Right ventricle myocardium superior (tissue), 1 donor: ENCODE data around the gene BMP2K. TPM values are rescaled to one million over a fixed set of nuclear protein-coding genes. Genes with fewer than 3 reads are reported as not detected.
"Not testable (repeated sequence)": the region's sequence is repeated elsewhere in the genome, so short reads cannot be mapped to it uniquely, and the experiment has no call there.

ENCODE experiments used
- ATAC-seq: fragments of 200-7000 bp; cut with Tn5 transposase; one replicate; pipeline ENCODE4 v1.9.1; 2020; ENCODE audit warnings: mild to moderate bottlenecking; ENCODE audit not compliant: poor library complexity
- DNase-seq: peaks from one replicate; pipeline ENCODE4 v3.0.0-alpha.2; 2020
- intact Hi-C: fragments of 100-400 bp; cut with DNase I; formaldehyde crosslinking; loops from one replicate; pipeline ENCODE4 v1.11.2; 2022
- total RNA-seq: library from RNA; stranded (reverse); fragmentation: NEBNext Ultra II Directional; extraction: Animal tissue kit (Norgen Biotek cat#: 25700); gene quantifications from one replicate; pipeline ENCODE4 v1.2.1, GENCODE V29; 2021
- donor health status: DM: no; HTN: yes; CAD: no; lungs with severe emphysema.

BMP2K gene
- total RNA-seq, 1 donor from 2014 or later, result 25.1 TPM

- no peak for DNase-seq
- ATAC-seq, result no peak
- intact Hi-C loops, result no loop called here
Measured at GRCh38 chr4:78818530-78819079, 42.5 kb downstream of the BMP2K start.

GRCh38 chr4:78824001-78824400, 47.9 kb downstream of the BMP2K start:
- intact Hi-C loops, result no loop called here
- ATAC-seq, result no peak
- DNase-seq, result no peak

DNA sequence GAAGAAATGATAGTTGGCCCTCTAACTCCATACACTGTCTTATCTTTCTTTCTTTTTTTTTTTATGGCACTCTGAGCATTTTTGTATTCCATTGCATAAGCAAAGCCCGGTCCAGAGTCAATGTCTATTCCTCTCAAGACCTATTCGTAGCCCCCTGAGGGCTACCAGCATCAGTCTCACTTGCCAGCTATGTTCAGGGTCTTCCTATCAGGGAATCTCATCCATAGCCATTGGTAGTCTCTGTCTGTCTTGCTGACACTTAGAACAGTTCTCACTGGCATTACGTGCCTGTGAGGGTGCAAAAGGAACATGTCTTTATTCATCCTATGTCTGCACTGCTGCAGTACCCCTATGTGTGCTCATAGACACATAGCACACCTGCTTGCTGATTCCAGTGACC, 51.0 kb downstream of the BMP2K start:
- DNase-seq (no peak), ATAC-seq (no peak)
- intact Hi-C loops, result no loop called here

DNA sequence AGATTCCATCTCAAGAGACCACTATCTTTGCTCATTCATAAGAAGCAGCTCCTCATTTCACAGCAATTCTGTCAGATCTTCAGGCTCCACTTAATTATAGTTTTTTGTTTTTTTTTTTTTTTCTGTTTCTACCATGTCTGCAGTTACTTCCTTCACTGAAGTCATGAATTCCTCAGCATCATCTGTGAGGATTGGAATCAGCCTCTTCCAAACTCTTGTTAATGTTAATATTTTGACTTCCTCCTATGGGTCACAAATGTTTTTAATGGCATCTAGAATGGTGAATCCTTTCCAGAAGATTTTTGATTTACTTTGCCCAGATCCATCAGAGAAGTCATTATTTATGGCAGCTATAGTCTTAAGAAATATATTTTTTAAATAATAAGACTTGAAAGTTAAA, 53.1 kb downstream of the BMP2K start:
- no peak for ATAC-seq
- intact Hi-C loops, result no loop called here
- no peak for DNase-seq

- ATAC-seq, DNase-seq, intact Hi-C loops: not testable (repeated sequence)
Measured at GRCh38 chr4:78839676-78840075, 63.5 kb downstream of the BMP2K start.

GRCh38 chr4:78840286-78840685, 64.1 kb downstream of the BMP2K start:
- DNase-seq, intact Hi-C loops, ATAC-seq: not testable (repeated sequence)

- ATAC-seq (no peak), DNase-seq (no peak)
- intact Hi-C loops, result no loop called here
Measured at GRCh38 chr4:78845472-78845871, 69.3 kb downstream of the BMP2K start.

- intact Hi-C loops, result no loop called here
- DNase-seq (no peak), ATAC-seq (no peak)
Measured at GRCh38 chr4:78846258-78846657, 70.1 kb downstream of the BMP2K start.

GRCh38 chr4:78862314-78862737, 86.2 kb downstream of the BMP2K start:
- ATAC-seq, result no peak
- DNase-seq, result no peak
- intact Hi-C loops, result loop anchor here (10.0 kb wide), 1 partner anchor 898 kb away; no protein-coding TSS in a partner anchor

DNA sequence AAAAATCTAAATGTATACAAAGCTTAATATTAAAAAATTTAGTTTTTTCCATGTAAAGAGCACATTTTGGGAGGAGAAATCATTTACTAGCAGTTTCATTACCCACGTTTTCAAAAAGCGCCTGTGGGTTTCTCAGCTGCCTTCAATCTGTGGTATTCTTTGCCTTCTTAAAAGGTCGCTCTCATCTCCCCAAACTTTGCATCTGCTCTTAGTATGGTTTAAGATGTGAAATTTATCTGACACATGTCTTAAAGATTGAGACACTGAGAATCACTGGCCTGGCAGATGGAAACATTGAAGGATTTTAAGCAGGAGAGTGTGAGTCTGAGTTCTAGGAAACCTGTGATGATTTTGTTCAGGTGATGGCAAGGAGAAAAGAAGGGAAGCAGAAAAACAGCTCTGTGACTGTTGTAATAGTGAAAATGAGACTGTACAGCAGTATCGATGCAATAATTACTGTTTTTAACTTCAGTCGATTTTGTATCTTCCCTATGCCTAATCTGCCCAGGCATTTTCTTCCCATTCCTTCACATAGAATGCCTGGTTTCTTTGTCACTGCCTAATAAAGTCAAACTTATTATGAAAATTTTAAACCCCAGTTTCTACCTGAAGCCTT, 87.2 kb downstream of the BMP2K start:
- DNase-seq (no peak), ATAC-seq (no peak)
- intact Hi-C loops, result loop anchor here (10.0 kb wide), 1 partner anchor 899 kb away; no protein-coding TSS in a partner anchor

- ATAC-seq, result peak; percentile 38
- intact Hi-C loops, result loop anchor here (2.0 to 10.0 kb wide), 3 partner anchors 87 to 899 kb away; partner anchors contain the start of gene BMP2K
Measured at GRCh38 chr4:78863991-78864390, 87.8 kb downstream of the BMP2K start.

GRCh38 chr4:78864405-78865024, 88.4 kb downstream of the BMP2K start:
- DNase-seq (no peak), ATAC-seq (peak; percentile 77)
- intact Hi-C loops, result loop anchor here (2.0 to 10.0 kb wide), 3 partner anchors 88 to 900 kb away; partner anchors contain the start of gene BMP2K

More at GRCh38 chr4:78863991-78864390, 87.8 kb downstream of the BMP2K start:
- DNase-seq, result no peak

DNA sequence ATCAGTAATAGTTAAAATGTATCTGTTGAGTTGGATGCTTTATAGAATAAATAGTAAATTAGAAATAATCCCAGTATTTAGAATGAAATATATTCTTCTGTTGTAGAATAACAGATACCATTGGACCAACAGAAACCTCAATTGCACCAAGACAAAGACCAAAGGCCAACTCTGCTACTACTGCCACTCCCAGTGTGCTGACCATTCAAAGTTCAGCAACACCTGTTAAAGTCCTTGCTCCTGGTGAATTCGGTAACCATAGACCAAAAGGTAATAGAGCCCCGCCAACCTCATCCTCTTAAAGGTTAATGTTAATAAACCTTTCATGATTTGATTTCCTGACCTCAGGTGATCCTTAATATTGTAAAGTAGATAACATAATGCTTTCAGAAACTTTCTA, 89.3 kb downstream of the BMP2K start:
- intact Hi-C loops, result loop anchor here (2.0 to 10.0 kb wide), 3 partner anchors 89 to 901 kb away; partner anchors contain the start of gene BMP2K
- DNase-seq (no peak), ATAC-seq (no peak)

DNA sequence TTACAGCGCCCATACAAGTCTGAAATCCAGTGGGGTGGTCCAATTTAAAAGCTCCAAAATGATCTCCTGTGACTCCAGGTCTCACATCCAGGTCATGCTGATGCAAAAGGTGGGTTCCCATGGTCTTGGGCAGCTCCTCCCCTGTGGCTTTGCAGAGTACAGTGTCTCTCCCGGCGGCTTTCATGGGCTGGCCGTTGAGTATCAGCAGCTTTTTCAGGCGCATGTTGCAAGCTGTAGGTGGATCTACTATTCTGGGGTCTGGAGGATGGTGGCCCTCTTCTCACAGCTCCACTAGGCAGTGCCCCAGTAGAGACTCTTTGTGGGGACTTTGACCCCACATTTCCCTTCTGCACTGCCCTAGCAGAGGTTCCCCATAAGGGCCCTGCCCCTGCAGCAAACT, 92.6 kb downstream of the BMP2K start:
- not testable (repeated sequence) for ATAC-seq
- intact Hi-C loops, result loop anchor here (10.0 kb wide), 1 partner anchor 904 kb away; no protein-coding TSS in a partner anchor
- peak; percentile 28 for DNase-seq

GRCh38 chr4:78870056-78870455, 93.9 kb downstream of the BMP2K start:
- intact Hi-C loops, result no loop called here
- DNase-seq (no peak), ATAC-seq (no peak)

DNA sequence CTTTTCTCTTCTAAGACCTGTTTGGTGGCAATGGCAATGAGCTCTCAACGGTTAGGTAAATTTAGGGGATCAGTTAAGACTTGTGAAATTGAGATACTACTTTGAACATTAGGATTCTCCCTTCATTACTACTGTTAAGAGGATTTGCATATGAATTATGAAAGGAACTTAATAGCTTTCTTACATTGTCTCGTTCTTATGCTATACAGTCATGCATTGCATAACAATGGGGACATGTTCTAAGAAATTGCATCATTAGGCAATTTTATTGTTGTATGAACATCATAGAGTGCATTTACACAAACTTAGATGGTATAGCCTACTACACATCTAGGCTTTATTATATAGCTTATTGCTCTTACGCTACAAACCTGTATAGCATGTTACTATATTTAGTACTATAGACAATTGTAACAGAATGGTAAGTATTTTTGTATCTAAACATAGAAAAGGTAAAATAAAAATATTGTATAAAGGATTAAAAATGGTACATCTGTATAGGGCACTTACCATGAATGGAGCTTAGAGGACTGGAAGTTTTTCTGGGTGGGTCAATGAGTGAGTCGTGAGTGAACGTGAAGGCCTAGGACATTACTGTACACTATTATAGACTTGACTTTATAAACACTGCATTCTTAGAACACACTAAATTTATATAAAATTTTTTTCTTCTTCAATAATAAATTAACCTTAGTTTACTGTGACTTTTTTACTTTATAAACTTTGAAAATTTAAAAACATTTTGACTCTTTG, 100.6 kb downstream of the BMP2K start:
- ATAC-seq (no peak), DNase-seq (no peak)
- intact Hi-C loops, result no loop called here

- ATAC-seq (no peak), DNase-seq (no peak)
- intact Hi-C loops, result no loop called here
Measured at GRCh38 chr4:78878031-78878430, 101.9 kb downstream of the BMP2K start.

DNA sequence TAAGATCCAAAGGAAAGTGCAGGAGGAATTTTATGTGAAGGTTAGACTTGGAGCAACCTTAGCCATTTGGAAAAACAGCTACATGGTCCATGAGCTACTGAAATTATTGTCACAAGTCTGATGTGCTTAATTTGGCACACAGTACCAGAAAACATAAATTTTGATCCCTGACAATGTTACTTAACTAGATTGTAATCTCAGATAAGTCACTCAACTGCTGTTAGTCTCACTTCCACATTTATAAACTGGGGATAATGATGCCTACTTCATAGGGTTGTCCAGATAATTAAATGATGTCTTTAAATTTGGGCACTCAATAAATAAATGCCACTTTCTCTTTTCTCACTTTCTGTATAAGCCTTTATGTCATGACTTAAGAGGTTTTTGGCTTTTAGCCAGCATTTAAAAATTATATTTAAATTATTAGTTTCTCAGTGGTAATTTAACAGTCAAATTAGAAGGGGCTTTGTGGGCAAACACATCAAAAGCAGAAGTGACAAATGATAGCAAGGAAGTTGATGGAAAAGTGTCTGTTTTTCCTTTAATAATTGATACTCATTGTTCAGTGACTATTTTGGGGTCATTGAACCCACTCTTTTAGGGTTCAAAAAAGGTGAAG, 104.8 kb downstream of the BMP2K start:
- no peak for ATAC-seq
- no peak for DNase-seq
- intact Hi-C loops, result no loop called here

DNA sequence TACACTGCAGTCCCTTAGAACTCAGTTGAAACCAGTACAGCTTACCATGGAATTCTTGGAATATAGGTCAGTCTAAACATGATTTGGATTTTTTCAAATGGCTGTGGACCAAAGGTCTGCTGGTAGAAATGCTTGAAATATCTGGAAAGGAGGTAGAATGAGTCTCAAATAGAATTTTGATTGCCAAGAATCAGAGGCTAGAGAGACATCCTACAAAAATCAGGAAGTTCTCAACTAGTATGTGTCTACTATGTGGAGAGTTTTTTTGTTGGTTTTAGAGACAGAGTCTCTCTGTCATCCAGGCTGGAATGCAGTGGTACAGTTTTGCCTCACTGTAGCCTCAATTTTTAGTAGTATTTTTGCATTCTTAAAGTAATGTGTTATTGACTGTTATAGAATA, 109.4 kb downstream of the BMP2K start:
- DNase-seq, result no peak
- ATAC-seq, result no peak
- intact Hi-C loops, result no loop called here
